Measurements from ENCODE around the gene DPF1.
A peak's percentile ranks its signal among the peaks of the same experiment; 100 is the strongest.

The DPF1 gene

DNA sequence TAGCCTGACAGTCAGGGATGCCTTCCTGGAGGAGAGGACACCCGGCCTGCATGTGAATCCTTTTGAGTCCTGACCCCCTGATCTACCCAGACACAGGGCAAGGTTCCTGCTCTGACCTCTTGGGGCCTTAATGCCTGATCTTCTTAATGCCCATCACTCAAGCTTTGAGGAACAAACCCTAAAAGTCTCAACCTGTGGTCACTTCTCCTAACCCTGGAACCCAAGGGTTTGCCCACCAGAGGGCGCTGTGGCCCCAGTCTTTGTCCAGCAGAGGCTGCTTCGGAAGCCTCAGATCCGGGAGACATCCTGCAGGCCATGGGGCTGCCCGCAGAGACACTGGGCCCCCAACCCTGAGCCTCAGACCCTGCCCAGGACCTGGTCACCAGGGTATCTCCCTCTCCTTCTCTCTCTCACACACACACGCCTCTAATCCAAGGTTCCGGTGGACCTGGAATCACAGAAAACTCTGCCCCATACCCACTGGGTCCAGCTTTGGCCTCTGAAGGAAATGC, 9.8 kb upstream of the DPF1 start (continued):
- TF ChIP-seq, protein P1, sequence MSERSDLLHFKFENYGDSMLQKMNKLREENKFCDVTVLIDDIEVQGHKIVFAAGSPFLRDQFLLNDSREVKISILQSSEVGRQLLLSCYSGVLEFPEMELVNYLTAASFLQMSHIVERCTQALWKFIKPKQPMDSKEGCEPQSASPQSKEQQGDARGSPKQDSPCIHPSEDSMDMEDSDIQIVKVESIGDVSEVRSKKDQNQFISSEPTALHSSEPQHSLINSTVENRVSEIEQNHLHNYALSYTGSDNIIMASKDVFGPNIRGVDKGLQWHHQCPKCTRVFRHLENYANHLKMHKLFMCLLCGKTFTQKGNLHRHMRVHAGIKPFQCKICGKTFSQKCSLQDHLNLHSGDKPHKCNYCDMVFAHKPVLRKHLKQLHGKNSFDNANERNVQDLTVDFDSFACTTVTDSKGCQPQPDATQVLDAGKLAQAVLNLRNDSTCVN (tag by site-specific recombination; optimal IDR thresholded peaks at IDR 0.05): peak; percentile 15
- TF ChIP-seq ZFP41 (tag by site-specific recombination; IDR thresholded peaks at IDR 0.05; ENCODE audit: borderline replicate concordance) (no peak), ZIC2 (tag by site-specific recombination; IDR thresholded peaks at IDR 0.05) (peak; percentile 40; the same call in 1 of the 2 replicates), OVOL3 (tag by site-specific recombination; IDR thresholded peaks at IDR 0.05) (no peak), ZNF221 (tag by site-specific recombination; IDR thresholded peaks at IDR 0.05; ENCODE audit: borderline replicate concordance) (no peak), HOXD13 (CRISPR knock-in tag; IDR thresholded peaks at IDR 0.05; ENCODE audit: borderline replicate concordance) (no peak), ZBTB8A (tag by site-specific recombination; IDR thresholded peaks at IDR 0.05) (no peak), ZNF404 (tag by site-specific recombination; IDR thresholded peaks at IDR 0.05) (no peak), GLIS1 (tag by site-specific recombination; IDR thresholded peaks at IDR 0.05) (peak; percentile 43), ZNF529 (tag by site-specific recombination; IDR thresholded peaks at IDR 0.05; ENCODE audit: insufficient replicate concordance) (no peak), ZNF354C (tag by site-specific recombination; IDR thresholded peaks at IDR 0.05; ENCODE audit: borderline replicate concordance, low read depth) (no peak), YY2 (tag by site-specific recombination; IDR thresholded peaks at IDR 0.05) (no peak; the same call in 1 of the 2 replicates), ZNF223 (tag by site-specific recombination; IDR thresholded peaks at IDR 0.05) (no peak), ZNF837 (tag by site-specific recombination; IDR thresholded peaks at IDR 0.05) (no peak), SP3 (tag by site-specific recombination; IDR thresholded peaks at IDR 0.05) (peak; percentile 41; the same call in 1 of the 2 replicates), ZNF747 (tag by site-specific recombination; IDR thresholded peaks at IDR 0.05) (no peak), ZNF19 (tag by site-specific recombination; IDR thresholded peaks at IDR 0.05; ENCODE audit: low read depth) (no peak), SALL2 (tag by site-specific recombination; IDR thresholded peaks at IDR 0.05; ENCODE audit: borderline replicate concordance) (no peak), ZNF677 (tag by site-specific recombination; IDR thresholded peaks at IDR 0.05) (no peak), ZNF391 (tag by site-specific recombination; IDR thresholded peaks at IDR 0.05; ENCODE audit: borderline replicate concordance, low read depth) (peak; percentile 54; the same call in 1 of the 2 replicates), ZNF121 (tag by site-specific recombination; IDR thresholded peaks at IDR 0.05) (no peak), ZNF792 (tag by site-specific recombination; IDR thresholded peaks at IDR 0.05) (no peak), ZNF10 (tag by site-specific recombination; IDR thresholded peaks at IDR 0.05) (no peak), YY1 (tag by site-specific recombination; IDR thresholded peaks at IDR 0.05) (no peak)
- TF ChIP-seq, protein P2, sequence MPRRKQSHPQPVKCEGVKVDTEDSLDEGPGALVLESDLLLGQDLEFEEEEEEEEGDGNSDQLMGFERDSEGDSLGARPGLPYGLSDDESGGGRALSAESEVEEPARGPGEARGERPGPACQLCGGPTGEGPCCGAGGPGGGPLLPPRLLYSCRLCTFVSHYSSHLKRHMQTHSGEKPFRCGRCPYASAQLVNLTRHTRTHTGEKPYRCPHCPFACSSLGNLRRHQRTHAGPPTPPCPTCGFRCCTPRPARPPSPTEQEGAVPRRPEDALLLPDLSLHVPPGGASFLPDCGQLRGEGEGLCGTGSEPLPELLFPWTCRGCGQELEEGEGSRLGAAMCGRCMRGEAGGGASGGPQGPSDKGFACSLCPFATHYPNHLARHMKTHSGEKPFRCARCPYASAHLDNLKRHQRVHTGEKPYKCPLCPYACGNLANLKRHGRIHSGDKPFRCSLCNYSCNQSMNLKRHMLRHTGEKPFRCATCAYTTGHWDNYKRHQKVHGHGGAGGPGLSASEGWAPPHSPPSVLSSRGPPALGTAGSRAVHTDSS (tag by site-specific recombination; IDR thresholded peaks at IDR 0.05): no peak
- TF ChIP-seq, protein P3, sequence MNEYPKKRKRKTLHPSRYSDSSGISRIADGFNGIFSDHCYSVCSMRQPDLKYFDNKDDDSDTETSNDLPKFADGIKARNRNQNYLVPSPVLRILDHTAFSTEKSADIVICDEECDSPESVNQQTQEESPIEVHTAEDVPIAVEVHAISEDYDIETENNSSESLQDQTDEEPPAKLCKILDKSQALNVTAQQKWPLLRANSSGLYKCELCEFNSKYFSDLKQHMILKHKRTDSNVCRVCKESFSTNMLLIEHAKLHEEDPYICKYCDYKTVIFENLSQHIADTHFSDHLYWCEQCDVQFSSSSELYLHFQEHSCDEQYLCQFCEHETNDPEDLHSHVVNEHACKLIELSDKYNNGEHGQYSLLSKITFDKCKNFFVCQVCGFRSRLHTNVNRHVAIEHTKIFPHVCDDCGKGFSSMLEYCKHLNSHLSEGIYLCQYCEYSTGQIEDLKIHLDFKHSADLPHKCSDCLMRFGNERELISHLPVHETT (tag by site-specific recombination; IDR thresholded peaks at IDR 0.05): no peak
- TF ChIP-seq, protein P4, sequence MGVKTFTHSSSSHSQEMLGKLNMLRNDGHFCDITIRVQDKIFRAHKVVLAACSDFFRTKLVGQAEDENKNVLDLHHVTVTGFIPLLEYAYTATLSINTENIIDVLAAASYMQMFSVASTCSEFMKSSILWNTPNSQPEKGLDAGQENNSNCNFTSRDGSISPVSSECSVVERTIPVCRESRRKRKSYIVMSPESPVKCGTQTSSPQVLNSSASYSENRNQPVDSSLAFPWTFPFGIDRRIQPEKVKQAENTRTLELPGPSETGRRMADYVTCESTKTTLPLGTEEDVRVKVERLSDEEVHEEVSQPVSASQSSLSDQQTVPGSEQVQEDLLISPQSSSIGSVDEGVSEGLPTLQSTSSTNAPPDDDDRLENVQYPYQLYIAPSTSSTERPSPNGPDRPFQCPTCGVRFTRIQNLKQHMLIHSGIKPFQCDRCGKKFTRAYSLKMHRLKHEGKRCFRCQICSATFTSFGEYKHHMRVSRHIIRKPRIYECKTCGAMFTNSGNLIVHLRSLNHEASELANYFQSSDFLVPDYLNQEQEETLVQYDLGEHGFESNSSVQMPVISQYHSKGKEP (tag by site-specific recombination; IDR thresholded peaks at IDR 0.05): no peak
- TF ChIP-seq, protein P5, sequence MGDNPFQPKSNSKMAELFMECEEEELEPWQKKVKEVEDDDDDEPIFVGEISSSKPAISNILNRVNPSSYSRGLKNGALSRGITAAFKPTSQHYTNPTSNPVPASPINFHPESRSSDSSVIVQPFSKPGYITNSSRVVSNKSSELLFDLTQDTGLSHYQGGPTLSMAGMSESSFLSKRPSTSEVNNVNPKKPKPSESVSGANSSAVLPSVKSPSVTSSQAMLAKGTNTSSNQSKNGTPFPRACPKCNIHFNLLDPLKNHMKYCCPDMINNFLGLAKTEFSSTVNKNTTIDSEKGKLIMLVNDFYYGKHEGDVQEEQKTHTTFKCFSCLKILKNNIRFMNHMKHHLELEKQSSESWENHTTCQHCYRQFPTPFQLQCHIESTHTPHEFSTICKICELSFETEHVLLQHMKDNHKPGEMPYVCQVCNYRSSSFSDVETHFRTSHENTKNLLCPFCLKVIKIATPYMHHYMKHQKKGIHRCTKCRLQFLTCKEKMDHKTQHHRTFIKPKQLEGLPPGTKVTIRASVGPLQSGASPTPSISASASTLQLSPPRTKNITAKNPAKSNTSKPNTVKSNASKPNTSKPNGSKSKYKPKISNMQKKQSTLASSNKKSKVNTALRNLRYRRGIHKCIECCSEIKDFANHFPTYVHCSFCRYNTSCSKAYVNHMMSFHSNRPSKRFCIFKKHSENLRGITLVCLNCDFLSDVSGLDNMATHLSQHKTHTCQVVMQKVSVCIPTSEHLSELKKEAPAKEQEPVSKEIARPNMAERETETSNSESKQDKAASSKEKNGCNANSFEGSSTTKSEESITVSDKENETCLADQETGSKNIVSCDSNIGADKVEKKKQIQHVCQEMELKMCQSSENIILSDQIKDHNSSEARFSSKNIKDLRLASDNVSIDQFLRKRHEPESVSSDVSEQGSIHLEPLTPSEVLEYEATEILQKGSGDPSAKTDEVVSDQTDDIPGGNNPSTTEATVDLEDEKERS (tag by site-specific recombination; IDR thresholded peaks at IDR 0.05): no peak
- TF ChIP-seq, protein P6, sequence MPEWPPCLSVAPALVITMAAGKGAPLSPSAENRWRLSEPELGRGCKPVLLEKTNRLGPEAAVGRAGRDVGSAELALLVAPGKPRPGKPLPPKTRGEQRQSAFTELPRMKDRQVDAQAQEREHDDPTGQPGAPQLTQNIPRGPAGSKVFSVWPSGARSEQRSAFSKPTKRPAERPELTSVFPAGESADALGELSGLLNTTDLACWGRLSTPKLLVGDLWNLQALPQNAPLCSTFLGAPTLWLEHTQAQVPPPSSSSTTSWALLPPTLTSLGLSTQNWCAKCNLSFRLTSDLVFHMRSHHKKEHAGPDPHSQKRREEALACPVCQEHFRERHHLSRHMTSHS (tag by site-specific recombination; IDR thresholded peaks at IDR 0.05): no peak
- TF ChIP-seq, protein P7, sequence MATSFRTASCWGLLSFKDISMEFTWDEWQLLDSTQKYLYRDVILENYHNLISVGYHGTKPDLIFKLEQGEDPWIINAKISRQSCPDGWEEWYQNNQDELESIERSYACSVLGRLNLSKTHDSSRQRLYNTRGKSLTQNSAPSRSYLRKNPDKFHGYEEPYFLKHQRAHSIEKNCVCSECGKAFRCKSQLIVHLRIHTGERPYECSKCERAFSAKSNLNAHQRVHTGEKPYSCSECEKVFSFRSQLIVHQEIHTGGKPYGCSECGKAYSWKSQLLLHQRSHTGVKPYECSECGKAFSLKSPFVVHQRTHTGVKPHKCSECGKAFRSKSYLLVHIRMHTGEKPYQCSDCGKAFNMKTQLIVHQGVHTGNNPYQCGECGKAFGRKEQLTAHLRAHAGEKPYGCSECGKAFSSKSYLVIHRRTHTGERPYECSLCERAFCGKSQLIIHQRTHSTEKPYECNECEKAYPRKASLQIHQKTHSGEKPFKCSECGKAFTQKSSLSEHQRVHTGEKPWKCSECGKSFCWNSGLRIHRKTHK (tag by site-specific recombination; IDR thresholded peaks at IDR 0.05): no peak

Data from HEK293 (cell line).